ENCODE measurements around the gene FLNB. TPM values are rescaled to one million over a fixed set of nuclear protein-coding genes. Genes with fewer than 3 reads are reported as not detected.

Gene FLNB
- total RNA-seq, 2 experiments from 2014 or later = 26.3 to 28.4 TPM

DNA sequence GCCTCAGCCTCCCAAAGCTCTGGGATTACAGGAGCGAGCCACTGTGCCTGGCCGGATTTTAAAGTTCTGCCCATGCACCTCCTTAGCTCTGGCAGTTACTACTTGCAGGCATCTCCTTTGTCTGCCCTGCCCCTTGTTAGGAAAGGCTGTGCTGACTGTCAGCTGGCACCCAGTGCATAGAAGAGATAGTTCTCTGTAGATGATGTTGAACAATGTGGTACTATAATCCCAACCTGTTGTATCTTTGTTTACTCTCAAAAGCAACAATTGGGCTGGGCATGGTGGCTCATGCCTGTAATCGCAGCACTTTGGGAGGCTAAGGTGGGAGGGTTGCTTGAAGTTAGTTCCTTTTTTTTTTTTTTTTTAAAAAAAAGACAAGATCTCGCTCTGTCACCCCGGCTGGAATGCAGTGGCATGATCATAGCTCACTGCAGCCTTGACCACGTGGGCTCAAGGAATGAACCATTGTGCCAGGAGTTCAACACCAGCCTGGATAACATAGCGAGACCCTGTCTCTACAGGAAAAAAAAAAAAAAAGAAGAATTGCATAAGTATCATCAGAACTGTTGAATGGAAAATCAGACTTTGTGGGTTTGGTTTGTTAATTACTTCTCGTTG, 30.6 kb downstream of the FLNB start:
- no peak overlapping the region for H3K4me3 Mint-ChIP-seq
- DNase-seq (no peak), ATAC-seq (no peak)
- H3K27ac Mint-ChIP-seq = no peak overlapping the region
- no peaks in the 10 kb centered on the region for H3K27me3 Mint-ChIP-seq
- intact Hi-C loops (cut with micrococcal nuclease) = no loop called here
- H3K4me1 Mint-ChIP-seq (ENCODE audit: low read depth) = peaks cover 81% of the 10 kb centered on the region
- ChIA-PET POLR2A (no interaction called here), CTCF (no interaction called here)
- TF ChIP-seq, protein P1, sequence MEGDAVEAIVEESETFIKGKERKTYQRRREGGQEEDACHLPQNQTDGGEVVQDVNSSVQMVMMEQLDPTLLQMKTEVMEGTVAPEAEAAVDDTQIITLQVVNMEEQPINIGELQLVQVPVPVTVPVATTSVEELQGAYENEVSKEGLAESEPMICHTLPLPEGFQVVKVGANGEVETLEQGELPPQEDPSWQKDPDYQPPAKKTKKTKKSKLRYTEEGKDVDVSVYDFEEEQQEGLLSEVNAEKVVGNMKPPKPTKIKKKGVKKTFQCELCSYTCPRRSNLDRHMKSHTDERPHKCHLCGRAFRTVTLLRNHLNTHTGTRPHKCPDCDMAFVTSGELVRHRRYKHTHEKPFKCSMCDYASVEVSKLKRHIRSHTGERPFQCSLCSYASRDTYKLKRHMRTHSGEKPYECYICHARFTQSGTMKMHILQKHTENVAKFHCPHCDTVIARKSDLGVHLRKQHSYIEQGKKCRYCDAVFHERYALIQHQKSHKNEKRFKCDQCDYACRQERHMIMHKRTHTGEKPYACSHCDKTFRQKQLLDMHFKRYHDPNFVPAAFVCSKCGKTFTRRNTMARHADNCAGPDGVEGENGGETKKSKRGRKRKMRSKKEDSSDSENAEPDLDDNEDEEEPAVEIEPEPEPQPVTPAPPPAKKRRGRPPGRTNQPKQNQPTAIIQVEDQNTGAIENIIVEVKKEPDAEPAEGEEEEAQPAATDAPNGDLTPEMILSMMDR (IDR thresholded peaks at IDR 0.05) = no peak
- H3K9me3 Mint-ChIP-seq = no peaks in the 10 kb centered on the region
- H3K36me3 Mint-ChIP-seq (ENCODE audit: low read depth) = peaks cover 1% of the 10 kb centered on the region

DNA sequence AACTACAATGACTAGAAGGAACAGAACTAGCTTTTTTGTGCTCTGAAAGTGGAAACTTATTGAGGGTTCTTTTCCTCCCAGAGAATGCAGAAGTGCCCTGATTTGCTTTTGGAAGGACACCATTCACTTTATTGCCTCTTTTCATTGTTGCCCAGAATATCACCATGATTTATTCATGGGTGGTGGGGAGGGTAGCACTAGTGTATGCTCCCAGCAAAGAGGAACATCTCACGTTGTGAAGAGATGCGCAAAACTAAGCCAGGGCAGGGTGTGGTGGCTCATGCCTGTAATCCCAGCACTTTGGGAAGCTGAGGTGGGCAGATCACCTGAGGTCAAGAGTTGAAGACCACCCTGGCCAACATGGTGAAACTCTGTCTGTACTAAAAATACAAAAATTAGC, 31.4 kb downstream of the FLNB start:
- no peak overlapping the region for H3K4me3 Mint-ChIP-seq
- H3K27ac Mint-ChIP-seq = no peak overlapping the region
- intact Hi-C loops (cut with micrococcal nuclease) = no loop called here
- H3K9me3 Mint-ChIP-seq = no peaks in the 10 kb centered on the region
- ChIA-PET POLR2A (interaction anchor here (0.6 kb wide), 1 partner anchor 60 kb away, joined by 3 read pairs; no protein-coding TSS in a partner anchor), CTCF (interaction anchor here (1.0 to 1.5 kb wide), 2 partner anchors 27 to 32 kb away, joined by 3 to 5 read pairs; no protein-coding TSS in a partner anchor)
- peaks cover 1% of the 10 kb centered on the region for H3K36me3 Mint-ChIP-seq (ENCODE audit: low read depth)
- ATAC-seq (no peak), DNase-seq (no peak)
- H3K4me1 Mint-ChIP-seq (ENCODE audit: low read depth) = peaks cover 81% of the 10 kb centered on the region
- TF ChIP-seq, protein P1 (IDR thresholded peaks at IDR 0.05) = no peak
- no peaks in the 10 kb centered on the region for H3K27me3 Mint-ChIP-seq

DNA sequence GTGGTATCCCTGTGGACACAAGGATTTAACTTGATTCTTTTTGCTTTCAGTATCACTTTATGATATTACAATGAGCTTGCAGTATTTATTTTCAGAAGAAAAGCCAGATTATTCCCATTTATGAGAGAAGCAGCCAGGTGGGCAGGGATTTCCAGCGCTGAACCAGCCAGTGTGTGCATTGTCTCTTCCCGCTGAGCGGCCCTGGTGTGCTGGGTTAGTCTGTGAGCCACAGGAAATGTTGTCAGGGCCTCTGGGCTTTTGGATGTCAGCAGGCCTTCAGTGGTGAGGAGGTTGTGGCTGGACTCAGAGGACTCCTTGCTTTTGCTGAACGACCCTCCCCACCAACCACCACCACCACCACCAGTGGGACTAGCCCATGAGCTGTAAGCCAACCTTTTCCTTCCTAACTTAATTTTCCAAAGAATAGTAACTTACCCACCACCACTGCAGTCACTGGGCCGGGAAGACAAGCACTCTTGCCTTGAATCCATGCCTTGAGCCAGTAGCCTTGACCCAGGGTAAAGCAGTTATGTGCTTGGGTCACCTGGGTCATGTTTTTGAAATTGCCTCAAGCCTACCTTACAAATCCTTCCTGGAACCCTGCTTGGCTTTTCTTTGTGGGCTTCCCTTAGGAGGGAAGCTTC, 33.1 kb downstream of the FLNB start:
- ATAC-seq = peak; percentile 29
- intact Hi-C loops (cut with micrococcal nuclease) = no loop called here
- Mint-ChIP-seq H3K9me3 (no peaks in the 10 kb centered on the region), H3K36me3 (ENCODE audit: low read depth) (no peaks in the 10 kb centered on the region), H3K4me1 (ENCODE audit: low read depth) (peaks cover 73% of the 10 kb centered on the region), H3K4me3 (no peak overlapping the region), H3K27me3 (no peaks in the 10 kb centered on the region), H3K27ac (peak overlapping the region; percentile 42)
- POLR2A ChIA-PET = interaction anchor here (0.8 to 1.2 kb wide), 2 partner anchors 11 to 30 kb away, joined by 3 read pairs; no protein-coding TSS in a partner anchor
- TF ChIP-seq, protein P1 (IDR thresholded peaks at IDR 0.05) = no peak
- DNase-seq = peak; percentile 22
- CTCF ChIA-PET = interaction anchor here (1.0 to 2.2 kb wide), 4 partner anchors 9 to 175 kb away, joined by 3 to 7 read pairs (median 3); no protein-coding TSS in a partner anchor

DNA sequence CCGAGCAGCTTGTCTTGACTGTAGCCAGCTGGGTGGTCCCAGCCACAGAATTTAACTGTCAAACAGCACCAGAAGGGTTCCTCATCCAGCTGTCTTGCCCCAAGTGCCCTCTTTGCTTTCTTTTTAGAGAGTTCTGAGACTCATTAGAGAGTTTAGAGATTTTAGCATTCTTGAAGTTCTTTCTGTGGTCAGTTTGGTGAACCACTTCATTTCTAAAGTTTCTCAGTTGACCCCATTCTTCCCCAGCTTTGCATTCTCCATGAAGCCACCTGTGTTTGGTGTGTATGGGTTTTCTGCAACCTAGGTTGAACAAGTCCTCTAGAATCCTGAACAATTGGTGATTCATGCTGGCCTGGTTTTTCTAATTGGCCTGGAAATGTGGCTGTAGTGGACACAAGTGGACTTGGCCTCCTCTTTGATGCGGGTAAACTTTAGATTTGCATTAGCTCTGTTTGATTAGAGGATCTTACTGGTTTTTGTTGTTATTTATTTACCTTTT, 33.7 kb downstream of the FLNB start:
- H3K27me3 Mint-ChIP-seq = no peaks in the 10 kb centered on the region
- DNase-seq (no peak), ATAC-seq (peak; percentile 43)
- CTCF ChIA-PET = interaction anchor here (1.4 to 2.2 kb wide), 3 partner anchors 29 to 175 kb away, joined by 3 to 7 read pairs (median 3); no protein-coding TSS in a partner anchor
- no peak overlapping the region for H3K4me3 Mint-ChIP-seq
- no peaks in the 10 kb centered on the region for H3K9me3 Mint-ChIP-seq
- no peaks in the 10 kb centered on the region for H3K36me3 Mint-ChIP-seq (ENCODE audit: low read depth)
- TF ChIP-seq, protein P1 (IDR thresholded peaks at IDR 0.05) = no peak
- peaks cover 67% of the 10 kb centered on the region for H3K4me1 Mint-ChIP-seq (ENCODE audit: low read depth)
- H3K27ac Mint-ChIP-seq = peak overlapping the region; percentile 42
- POLR2A ChIA-PET = interaction anchor here (0.8 to 1.2 kb wide), 3 partner anchors 11 to 36 kb away, joined by 3 read pairs; no protein-coding TSS in a partner anchor
- intact Hi-C loops (cut with micrococcal nuclease) = no loop called here
